Gastroesophageal sphincter (tissue), 4 donors: ENCODE results near the gene SLC1A2. TPM values are rescaled to one million over a fixed set of nuclear protein-coding genes. Genes with fewer than 3 reads are reported as not detected.

ENCODE experiments used
- ATAC-seq: fragments of 150-250 bp; one replicate; pipeline ENCODE4 v1.9.1; 2016; ENCODE audit warnings: mild to moderate bottlenecking, moderate library complexity
- H3K27ac ChIP-seq, 4 donors: fragments of 200-600 bp; sonication (generic) in 3 of 4; 1 replicate in 3 of 4; 2 replicates in 1 of 4; pipeline ENCODE4 v1.5.1; 2016 to 2019
- H3K27me3 ChIP-seq: fragments of 200-600 bp; sonication (generic); one replicate; pipeline ENCODE4 v1.5.1; 2019
- H3K36me3 ChIP-seq, 2 donors: fragments of 200-600 bp; sonication (generic); one replicate each; pipeline ENCODE4 v1.5.1; 2019; ENCODE audit warnings: control low read depth in 1 of 2
- H3K4me1 ChIP-seq, 3 donors: fragments of 200-600 bp; sonication (generic); 1 replicate in 2 of 3; 2 replicates in 1 of 3; pipeline ENCODE4 v1.5.1; 2016 to 2019; ENCODE audit warnings: control low read depth in 2 of 3
- H3K4me3 ChIP-seq, 2 donors: fragments of 200-600 bp; sonication (generic); one replicate each; pipeline ENCODE4 v1.5.1; 2019; ENCODE audit warnings: mild to moderate bottlenecking in 1 of 2, moderate library complexity in 1 of 2
- H3K9me3 ChIP-seq, 3 donors: fragments of 200-600 bp; sonication (generic); one replicate each; pipeline ENCODE4 v1.5.1; 2017 to 2019; ENCODE audit warnings: control low read depth in 2 of 3
- EP300 ChIP-seq: sonication (generic); formaldehyde crosslinking; IDR thresholded peaks from one replicate; pipeline ENCODE4 v1.6.1; 2017; ENCODE audit warnings: antibody characterized with exemption, mild to moderate bottlenecking
- POLR2A ChIP-seq, 2 donors: fragments of 450-650 bp; IDR thresholded peaks; one replicate each; pipeline ENCODE4 v1.6.1; 2017; ENCODE audit warnings: antibody characterized with exemption in 2 of 2, mild to moderate bottlenecking in 2 of 2, moderate library complexity in 1 of 2
- POLR2AphosphoS5 ChIP-seq: sonication (generic); formaldehyde crosslinking; IDR thresholded peaks from one replicate; pipeline ENCODE4 v1.6.1; 2017; ENCODE audit warnings: antibody characterized with exemption
- WGBS, 2 donors: methylation state at CpG; one replicate each; pipeline ENCODE4 v1.1.5; 2018; ENCODE audit warnings: low coverage in 1 of 2; 5-methylcytosine and 5-hydroxymethylcytosine counted together
- total RNA-seq, 4 donors: library from RNA; depleted of rRNA; stranded (reverse); fragments of >200 nt; gene quantifications; one replicate each; pipeline ENCODE4 v1.1.0, GENCODE V29; 2016
- TF ChIP-seq, protein P1 (sequence below), 4 experiments: fragments of 200-600 bp in 2 of 4; fragments of 450-650 bp in 2 of 4; sonication (generic) in 1 of 4; IDR thresholded peaks; one replicate each; pipeline ENCODE4 v1.5.1; 2017 to 2019; ENCODE audit warnings: antibody characterized with exemption in 4 of 4, mild to moderate bottlenecking in 2 of 4, moderate library complexity in 2 of 4

SLC1A2 gene
- total RNA-seq, 4 donors from 2014 or later = 0.12 to 1.5 (median 0.40) TPM; not detected in 1

DNA sequence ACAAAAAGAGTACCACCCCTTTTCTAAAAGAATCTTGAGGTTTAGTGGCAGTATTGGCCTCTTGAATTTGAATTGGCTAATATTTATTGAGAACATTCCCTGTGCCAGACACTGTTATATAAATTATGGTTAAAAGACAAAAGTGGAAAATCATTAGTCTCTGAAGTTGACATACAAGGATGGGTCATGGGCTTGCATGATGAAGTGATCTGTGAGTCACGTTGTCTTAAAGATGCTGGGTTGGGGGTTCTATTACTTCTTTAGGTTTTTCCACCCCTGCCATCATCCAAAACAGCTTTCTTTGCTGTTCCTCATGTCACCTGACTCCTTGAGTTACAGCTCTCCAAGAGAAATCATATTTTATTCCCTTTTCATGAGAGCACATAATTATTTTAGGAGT lies 195.4 kb downstream of the SLC1A2 start:
- H3K36me3 ChIP-seq = peaks cover 0 to 81% of the 10 kb centered on the region in 2 donors
- no peak for ATAC-seq
- no peak overlapping the region for H3K4me3 ChIP-seq
- no peaks in the 10 kb centered on the region for H3K9me3 ChIP-seq
- WGBS, 2 donors = 33 to 71% methylated on average over 1 of the region's 1 CpG
- H3K4me1 ChIP-seq = peaks cover 3 to 42% (median 7%) of the 10 kb centered on the region in 3 donors
- no peak for TF ChIP-seq EP300
- no peak for TF ChIP-seq POLR2AphosphoS5
- TF ChIP-seq POLR2A (IDR thresholded peaks at IDR 0.05) = no peak
- TF ChIP-seq, protein P1, sequence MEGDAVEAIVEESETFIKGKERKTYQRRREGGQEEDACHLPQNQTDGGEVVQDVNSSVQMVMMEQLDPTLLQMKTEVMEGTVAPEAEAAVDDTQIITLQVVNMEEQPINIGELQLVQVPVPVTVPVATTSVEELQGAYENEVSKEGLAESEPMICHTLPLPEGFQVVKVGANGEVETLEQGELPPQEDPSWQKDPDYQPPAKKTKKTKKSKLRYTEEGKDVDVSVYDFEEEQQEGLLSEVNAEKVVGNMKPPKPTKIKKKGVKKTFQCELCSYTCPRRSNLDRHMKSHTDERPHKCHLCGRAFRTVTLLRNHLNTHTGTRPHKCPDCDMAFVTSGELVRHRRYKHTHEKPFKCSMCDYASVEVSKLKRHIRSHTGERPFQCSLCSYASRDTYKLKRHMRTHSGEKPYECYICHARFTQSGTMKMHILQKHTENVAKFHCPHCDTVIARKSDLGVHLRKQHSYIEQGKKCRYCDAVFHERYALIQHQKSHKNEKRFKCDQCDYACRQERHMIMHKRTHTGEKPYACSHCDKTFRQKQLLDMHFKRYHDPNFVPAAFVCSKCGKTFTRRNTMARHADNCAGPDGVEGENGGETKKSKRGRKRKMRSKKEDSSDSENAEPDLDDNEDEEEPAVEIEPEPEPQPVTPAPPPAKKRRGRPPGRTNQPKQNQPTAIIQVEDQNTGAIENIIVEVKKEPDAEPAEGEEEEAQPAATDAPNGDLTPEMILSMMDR (IDR thresholded peaks at IDR 0.05) = no peak
- H3K27ac ChIP-seq = peak overlapping the region in 3 of 4 donors; percentile 54 to 65 (median 58)
- no peaks in the 10 kb centered on the region for H3K27me3 ChIP-seq

DNA sequence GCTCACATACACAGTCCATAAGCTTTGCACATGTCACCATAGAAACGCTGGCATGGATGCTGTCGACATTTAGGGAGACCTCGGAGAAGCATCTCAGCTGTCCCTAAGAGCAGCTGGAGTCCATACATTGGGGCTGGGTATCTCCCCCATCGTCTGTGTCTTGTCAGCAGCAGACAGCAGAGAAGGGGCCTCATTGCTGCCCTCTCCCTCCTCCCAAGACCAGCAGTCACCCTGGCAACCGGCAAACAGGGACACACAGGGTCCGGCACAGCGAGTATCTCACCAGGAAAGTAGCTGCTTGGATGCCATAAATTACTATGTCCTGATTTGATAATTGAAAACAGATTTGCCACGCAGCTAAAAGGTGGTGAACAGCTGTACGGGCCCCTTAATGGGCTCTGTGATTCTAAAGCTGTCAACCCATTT lies 196.0 kb downstream of the SLC1A2 start:
- Histone ChIP-seq H3K36me3 (peaks cover 0 to 79% of the 10 kb centered on the region in 2 donors), H3K9me3 (no peaks in the 10 kb centered on the region), H3K27ac (peak overlapping the region in 3 of 4 donors; percentile 54 to 65 (median 58)), H3K4me1 (peaks cover 3 to 48% (median 7%) of the 10 kb centered on the region in 3 donors), H3K27me3 (no peaks in the 10 kb centered on the region), H3K4me3 (no peak overlapping the region)
- WGBS, 2 donors = 19 to 24% methylated on average over 2 of the region's 9 CpGs
- TF ChIP-seq, protein P1 (IDR thresholded peaks at IDR 0.05) = no peak
- TF ChIP-seq EP300 = no peak
- TF ChIP-seq POLR2AphosphoS5 = no peak
- no peak for TF ChIP-seq POLR2A (IDR thresholded peaks at IDR 0.05)
- peak; percentile 27 for ATAC-seq

DNA sequence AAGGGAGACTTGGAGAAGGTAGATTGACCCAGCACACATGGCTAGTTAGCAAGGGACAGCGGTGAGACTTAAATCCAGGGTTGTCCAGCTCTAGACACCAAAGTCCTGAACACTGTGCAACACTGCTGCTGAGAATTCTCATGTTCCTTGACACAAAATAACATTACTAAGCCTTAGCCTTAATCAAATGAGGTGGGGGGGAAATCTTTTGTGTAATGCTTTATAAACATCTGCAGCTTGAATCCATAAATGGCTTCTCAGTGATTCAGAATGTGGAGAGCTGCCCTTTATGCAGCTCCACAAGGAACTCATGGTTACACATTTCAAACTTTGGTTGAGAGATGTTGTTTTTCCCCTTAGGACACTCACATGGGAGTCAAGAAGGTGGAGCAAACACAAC lies 200.4 kb downstream of the SLC1A2 start:
- peaks cover 0 to 76% of the 10 kb centered on the region in 2 donors for H3K36me3 ChIP-seq
- H3K4me1 ChIP-seq = peaks cover 5 to 72% (median 7%) of the 10 kb centered on the region in 3 donors
- no peaks in the 10 kb centered on the region for H3K9me3 ChIP-seq
- peak overlapping the region; percentile 16 to 63 (median 62) for H3K27ac ChIP-seq
- no peak for TF ChIP-seq POLR2A (IDR thresholded peaks at IDR 0.05)
- peak; percentile 82 for TF ChIP-seq POLR2AphosphoS5
- ATAC-seq = peak; percentile 30
- H3K4me3 ChIP-seq = no peak overlapping the region
- H3K27me3 ChIP-seq = no peaks in the 10 kb centered on the region
- 40% methylated on average over 1 of the region's 1 CpG for WGBS, 2 donors

DNA sequence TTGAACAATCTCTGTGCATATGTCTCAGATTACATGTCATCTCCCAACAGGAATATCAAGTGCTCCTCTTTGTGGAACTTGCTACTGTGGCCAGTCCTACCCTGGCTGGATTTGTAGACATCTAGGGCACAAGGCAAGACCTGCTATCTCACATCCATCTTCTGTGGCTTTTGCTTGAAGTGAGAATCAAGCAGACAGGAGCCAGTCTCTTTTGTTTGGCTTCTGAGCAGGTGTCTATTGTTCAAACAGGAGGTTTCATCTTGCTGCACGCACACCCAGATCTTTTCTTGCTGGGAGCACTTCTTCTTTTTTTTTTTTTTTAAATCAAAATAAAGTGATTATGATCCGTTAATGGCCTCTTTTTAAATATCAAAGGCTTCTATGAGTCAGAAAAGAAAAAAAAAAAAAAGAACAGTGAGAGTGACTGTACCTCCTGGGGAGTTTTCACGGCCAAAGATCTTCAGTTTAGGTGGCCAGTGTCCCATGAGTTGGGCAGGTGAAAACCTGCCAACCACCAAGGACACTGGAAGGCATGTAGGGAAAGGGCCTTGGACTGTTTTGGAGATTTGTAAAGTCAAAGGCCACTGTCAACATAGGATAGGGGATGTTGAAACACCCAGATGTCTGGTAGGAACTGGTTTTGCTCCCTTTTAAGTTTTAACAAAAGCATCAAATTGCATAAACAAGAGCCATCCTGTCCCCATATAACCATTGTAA lies 202.2 kb downstream of the SLC1A2 start:
- H3K9me3 ChIP-seq = no peaks in the 10 kb centered on the region
- H3K36me3 ChIP-seq = peaks cover 0 to 65% of the 10 kb centered on the region in 2 donors
- H3K27ac ChIP-seq = peak overlapping the region in 2 of 4 donors; percentile 42 to 62
- TF ChIP-seq, protein P1 (IDR thresholded peaks at IDR 0.05) = no peak
- TF ChIP-seq POLR2A (IDR thresholded peaks at IDR 0.05) (no peak), EP300 (no peak), POLR2AphosphoS5 (no peak)
- H3K4me3 ChIP-seq = no peak overlapping the region
- ATAC-seq = no peak
- 20 to 31% methylated on average over 1 to 3 of the region's 3 CpGs for WGBS, 2 donors
- H3K4me1 ChIP-seq = peaks cover 0 to 68% (median 2%) of the 10 kb centered on the region in 3 donors
- no peaks in the 10 kb centered on the region for H3K27me3 ChIP-seq

DNA sequence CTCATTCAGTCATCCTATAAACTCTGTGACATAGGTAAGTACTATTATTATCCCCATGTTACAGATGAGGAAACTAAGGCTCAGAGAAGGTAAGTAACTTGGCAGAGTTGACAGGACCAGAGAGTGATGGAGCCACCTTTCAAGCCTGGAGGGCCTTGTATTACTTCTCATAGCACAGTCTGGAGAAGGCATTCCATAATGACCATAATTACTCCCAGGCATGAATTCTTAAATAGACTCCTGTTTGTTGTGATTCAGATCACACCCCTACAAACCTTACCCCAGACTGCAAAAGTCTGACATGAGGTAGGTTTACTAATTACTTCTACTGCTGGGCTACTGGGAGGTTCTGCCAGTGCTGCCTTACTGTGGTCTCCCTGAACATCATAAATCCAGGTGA lies 203.4 kb downstream of the SLC1A2 start:
- ATAC-seq = no peak

More for the DNA sequence above, 203.4 kb downstream of the SLC1A2 start:
- H3K27me3 ChIP-seq = no peaks in the 10 kb centered on the region
- H3K27ac ChIP-seq = no peak overlapping the region
- H3K4me3 ChIP-seq = no peak overlapping the region
- peaks cover 0 to 60% of the 10 kb centered on the region in 2 donors for H3K36me3 ChIP-seq
- H3K4me1 ChIP-seq = peaks cover 0 to 61% (median 2%) of the 10 kb centered on the region in 3 donors
- no peaks in the 10 kb centered on the region for H3K9me3 ChIP-seq
- TF ChIP-seq POLR2AphosphoS5 (no peak), POLR2A (IDR thresholded peaks at IDR 0.05) (no peak), EP300 (no peak)
- TF ChIP-seq, protein P1 (IDR thresholded peaks at IDR 0.05) = no peak
